GM18907 (cell line): ENCODE results near the gene SGCD.
"Not testable (repeated sequence)": the region's sequence is repeated elsewhere in the genome, so short reads cannot be mapped to it uniquely, and the experiment has no call there.

ENCODE experiments used
- ATAC-seq: cut with Tn5 transposase; IDR thresholded peaks from one replicate; pipeline ENCODE4 v1.9.1; 2021; ENCODE audit warnings: mild to moderate bottlenecking, moderate library complexity; ENCODE audit not compliant: unreplicated experiment

Gene SGCD

GRCh38 chr5:156617426-156617825, 290.5 kb downstream of the SGCD start:
- ATAC-seq: no peak

GRCh38 chr5:156618601-156619000, 291.6 kb downstream of the SGCD start:
- ATAC-seq: no peak

DNA sequence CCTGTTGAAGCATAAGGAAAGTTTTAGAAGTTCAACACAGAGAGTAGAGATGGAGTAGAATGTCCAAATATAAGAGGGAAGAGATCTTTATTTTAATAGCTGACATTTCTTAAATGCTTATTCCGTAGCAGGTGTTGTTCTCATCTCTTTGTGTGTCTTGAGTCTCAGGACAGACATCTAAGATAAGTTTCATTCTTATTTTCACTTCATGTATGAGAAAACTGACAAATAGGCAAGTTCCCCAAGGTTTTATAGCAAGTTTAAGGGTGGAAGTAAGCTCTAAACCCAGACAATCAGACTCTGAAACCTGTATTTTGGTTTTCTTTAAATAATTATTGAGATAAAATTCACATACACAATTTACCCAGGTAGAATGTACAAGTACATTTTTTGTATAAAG, 294.8 kb downstream of the SGCD start:
- no peak for ATAC-seq

DNA sequence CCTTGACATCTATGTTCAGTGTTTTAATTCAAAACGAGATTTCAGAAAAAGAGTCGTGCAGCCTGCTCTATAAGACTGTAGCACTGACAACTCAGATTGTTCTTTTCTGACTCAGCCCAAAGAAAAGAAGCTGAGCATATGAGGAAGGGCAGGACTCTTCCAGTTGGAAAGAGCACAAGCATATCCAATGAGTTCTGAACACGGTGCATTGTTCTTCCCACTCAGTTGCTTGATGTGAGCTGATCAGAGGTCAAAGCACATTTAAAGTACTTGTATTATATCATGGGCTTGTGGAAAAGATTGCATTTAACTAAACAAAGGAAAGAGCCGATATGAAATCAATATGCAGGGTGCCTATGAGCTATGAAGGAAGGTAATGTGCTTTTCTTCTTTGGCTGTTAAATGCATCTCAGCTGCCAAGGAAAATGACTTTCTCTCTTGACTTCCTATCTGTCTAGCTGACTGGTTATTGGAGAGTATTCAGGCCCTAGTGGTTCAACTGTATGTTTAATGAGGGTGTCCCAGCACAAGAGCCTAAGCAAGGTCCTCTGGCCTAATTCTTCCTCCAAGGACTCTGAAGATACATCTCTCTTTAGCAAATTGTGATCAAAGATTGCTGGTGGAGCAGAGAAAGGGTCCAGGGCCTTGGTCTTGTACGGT, 296.5 kb downstream of the SGCD start:
- no peak for ATAC-seq

- no peak for ATAC-seq
Observed at GRCh38 chr5:156624686-156625085, 297.7 kb downstream of the SGCD start.

- ATAC-seq: no peak
Observed at GRCh38 chr5:156628421-156628820, 301.5 kb downstream of the SGCD start.

- ATAC-seq: no peak
Observed at GRCh38 chr5:156631005-156631404, 304.0 kb downstream of the SGCD start.

DNA sequence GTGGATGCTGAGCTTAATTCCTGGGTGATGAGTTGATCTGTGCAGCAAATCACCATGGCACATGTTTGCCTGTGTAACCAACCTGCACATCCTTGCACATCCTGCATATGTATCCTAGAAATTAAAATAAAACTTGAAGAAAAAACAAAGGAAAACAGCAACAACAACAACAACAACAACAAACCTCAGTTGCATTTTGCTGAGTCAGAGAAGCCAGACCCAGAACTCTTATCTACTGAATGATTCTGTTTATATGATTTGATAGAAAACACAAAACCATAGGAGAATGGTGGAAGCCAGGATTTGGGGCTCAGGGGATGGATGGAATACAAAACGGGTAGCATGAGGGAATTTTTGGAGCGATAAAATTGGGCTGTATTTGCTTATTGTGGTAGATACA, 307.3 kb downstream of the SGCD start:
- ATAC-seq: no peak

DNA sequence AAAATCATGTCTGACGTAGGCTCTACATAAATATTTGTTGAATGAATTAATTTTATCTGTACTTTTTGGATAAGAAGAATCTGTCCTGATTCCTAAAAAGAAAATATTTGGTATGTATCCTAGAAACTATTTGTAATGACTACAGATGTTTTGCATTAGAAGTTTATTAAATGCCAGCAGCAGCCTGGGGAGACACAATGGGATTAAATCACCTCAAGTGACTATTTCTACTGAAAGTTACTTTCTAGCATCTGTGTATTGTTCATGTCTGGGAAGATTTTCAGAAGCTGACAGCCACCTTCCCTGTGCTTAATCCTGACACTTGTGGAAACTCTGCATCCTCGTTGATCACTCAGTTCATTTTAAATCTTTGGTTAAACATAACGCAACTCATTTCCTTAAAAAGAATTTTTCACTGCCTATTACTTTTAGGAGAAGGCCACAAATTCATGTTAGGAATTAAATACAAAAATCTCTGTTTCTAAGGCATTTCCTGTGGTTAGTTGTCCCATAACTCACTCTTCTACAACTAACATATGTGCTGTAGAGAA, 313.8 kb downstream of the SGCD start:
- no peak for ATAC-seq

DNA sequence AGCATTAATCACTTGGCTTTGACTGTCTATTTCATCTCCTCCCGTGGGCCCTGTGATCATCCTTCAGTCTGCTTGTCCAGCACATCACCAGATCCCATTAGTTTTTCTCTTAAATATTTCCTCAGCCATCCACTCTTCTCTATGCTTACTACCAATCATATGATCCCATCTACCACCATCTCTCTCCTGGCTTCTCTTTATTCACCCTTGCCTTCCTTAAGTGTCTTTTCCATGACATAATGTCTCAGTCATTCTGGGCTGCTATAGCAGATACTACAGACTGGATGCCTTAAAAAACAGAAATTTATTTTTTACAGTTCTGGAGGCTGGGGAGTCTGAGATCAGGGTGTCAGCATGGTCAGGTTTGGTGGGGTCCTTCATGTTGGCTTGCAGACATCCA, 314.7 kb downstream of the SGCD start:
- ATAC-seq: no peak

DNA sequence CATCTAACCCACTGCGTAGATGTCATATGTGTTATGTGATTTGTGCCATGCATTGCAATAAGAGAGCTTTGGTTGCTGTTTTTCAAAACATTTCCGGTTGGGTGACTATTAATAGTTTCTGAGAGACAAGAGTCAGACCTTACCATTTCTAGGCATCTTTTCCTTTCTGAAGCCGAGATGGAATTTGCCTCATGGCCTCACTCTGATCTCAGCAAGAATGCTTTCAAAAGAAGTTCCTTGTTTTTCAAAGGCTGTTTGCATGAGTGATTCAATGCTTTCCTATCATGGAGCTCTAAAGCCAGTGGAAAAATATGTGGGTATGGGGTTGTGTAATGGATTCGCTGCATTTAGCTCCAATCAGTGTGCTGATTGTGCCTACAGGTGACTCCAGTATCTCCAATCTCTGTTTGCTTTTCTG, 320.1 kb downstream of the SGCD start:
- ATAC-seq: no peak

DNA sequence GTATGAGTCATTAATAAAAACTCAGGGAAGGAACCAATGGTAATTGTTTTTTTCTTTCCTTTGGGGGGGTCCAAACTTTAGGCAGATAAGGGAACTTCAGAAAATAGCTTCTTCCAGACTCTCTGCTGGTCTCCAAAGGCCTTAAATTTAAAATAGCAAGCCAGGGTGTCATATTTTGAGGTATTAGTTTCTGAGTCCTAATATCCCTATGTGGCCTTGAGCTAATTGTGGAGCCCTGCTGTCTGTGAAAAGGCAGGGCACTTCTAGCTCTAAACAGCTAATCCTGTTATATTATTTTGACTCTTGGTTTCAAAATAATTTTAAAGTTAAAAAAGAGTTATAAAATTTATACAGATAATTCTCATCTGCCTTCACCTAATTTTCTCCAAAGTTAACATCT, 327.5 kb downstream of the SGCD start:
- no peak for ATAC-seq

- no peak for ATAC-seq
Observed at GRCh38 chr5:156655732-156656131, 328.8 kb downstream of the SGCD start.

- ATAC-seq: not testable (repeated sequence)
Observed at GRCh38 chr5:156664832-156665231, 337.9 kb downstream of the SGCD start.

- ATAC-seq: not testable (repeated sequence)
Observed at GRCh38 chr5:156666686-156667085, 339.7 kb downstream of the SGCD start.

- ATAC-seq: no peak
Observed at GRCh38 chr5:156667616-156668015, 340.7 kb downstream of the SGCD start.

GRCh38 chr5:156669416-156669815, 342.5 kb downstream of the SGCD start:
- no peak for ATAC-seq

- no peak for ATAC-seq
Observed at GRCh38 chr5:156670615-156671014, 343.7 kb downstream of the SGCD start.

- no peak for ATAC-seq
Observed at GRCh38 chr5:156675395-156675794, 348.4 kb downstream of the SGCD start.

- no peak for ATAC-seq
Observed at GRCh38 chr5:156677963-156678362, 351.0 kb downstream of the SGCD start.

GRCh38 chr5:156678484-156678883, 351.5 kb downstream of the SGCD start:
- ATAC-seq: no peak

GRCh38 chr5:156680831-156681230, 353.9 kb downstream of the SGCD start:
- no peak for ATAC-seq

DNA sequence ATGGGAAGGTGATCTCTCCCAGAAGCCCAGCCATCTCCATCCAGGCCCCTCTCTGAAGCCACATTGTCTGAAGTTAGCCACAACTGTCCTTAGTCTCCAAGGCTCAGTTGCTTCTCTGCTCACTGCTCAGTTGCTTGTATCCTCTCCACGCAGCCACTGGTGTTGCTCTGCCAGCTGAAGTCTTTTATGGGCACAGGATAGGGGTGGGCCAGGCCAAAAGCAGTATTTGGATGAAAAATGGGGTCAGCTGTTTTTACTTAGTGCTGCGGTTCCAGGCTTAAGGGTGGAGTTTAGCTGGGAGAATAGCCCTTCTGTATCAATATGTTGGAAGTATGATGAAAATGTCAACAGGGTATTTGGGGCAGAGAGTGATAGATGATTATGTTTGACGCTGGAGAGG, 354.3 kb downstream of the SGCD start:
- ATAC-seq: no peak
